ENCODE results near the gene IGFBP5.

The IGFBP5 gene

GRCh38 chr2:216695401-216695821 lies at the start of gene IGFBP5:
Gene IGFBP5, minus strand, starts transcription at chr2:216695549. Its CDS starts 774 bp downstream, at chr2:216694775.
- DNase-seq (ENCODE audit: low read depth in 2 of 2) = no peak

DNA sequence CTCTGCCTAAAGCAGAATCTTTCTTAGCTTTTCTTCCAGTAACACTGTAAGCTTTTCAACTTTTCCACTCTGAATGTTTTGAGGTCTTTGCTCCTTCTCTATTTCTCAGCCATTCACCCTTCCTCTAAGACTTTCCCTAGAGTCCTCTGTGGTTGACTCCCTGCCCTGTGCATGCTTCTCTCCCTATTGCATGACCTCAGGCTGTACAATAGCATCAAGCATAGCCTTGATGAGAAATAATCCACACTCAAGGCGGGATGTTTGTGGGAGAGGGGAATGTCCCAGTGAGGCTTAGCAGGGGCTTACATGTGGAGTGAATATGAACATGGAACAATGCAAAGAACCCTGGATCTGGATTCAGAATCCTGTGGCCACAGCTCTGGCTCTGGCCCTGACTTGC lies 48.4 kb upstream of the IGFBP5 start:
- no peak for DNase-seq (ENCODE audit: low read depth in 2 of 2)

DNA sequence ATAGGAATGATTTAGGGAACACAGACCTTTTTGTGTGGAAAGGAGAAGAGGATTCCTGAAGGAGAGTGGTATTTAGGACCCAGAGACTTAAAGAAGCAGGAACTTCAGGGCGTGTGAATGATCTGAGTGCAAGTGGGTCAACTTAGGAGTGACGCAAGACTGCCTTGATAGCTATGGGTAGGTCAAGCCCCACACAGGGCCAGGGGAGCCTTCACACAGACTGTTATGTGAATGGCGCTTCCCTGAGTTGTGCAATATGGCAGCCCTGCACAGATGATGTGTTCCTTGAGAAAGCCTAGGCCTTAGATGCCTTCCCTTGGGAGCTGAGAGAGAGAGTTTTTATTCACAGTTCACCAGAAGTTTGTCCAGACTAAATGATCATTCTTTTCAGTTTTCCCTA lies 47.1 kb upstream of the IGFBP5 start:
- no peak for DNase-seq (ENCODE audit: low read depth in 2 of 2)

- DNase-seq (ENCODE audit: low read depth in 2 of 2) = no peak
These were observed 45.9 kb upstream of the IGFBP5 start for GRCh38 chr2:216741223-216741593.

DNA sequence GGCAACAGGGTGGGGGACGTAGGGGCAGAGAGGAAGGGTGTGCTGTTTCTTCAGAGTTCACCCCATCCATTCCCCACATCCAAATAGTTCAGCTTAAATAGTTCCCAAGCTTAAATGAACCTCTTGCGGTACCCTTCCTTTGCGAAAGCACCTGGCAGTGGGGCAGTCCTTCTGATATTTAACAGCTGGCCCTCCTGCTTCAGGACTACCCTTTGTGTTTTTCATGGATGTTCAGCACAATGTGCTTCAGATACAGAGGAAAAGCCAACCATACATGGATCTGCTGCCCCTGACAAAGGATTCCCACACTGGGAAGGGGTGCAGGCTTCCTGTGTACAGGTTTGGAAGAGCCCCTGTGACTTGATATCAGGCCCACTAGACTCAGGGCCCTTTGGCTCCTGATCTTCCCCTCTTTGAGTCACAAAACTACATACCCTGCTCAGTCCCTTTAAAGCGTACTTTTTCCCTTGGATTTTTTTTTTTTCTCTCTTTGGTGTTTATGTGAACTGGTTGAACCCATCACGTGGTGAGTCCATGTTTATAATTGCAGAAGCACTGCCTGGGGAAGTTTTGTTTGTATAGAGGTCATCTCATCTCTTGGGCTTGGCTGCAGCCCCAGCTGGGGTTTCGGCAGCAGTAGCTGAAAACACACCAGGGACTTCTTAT lies 45.3 kb upstream of the IGFBP5 start:
- no peak for DNase-seq (ENCODE audit: low read depth in 2 of 2)

- no peak for DNase-seq (ENCODE audit: low read depth in 2 of 2)
These were observed 43.7 kb upstream of the IGFBP5 start for GRCh38 chr2:216739035-216739434.

GRCh38 chr2:216737676-216738075 lies 42.3 kb upstream of the IGFBP5 start:
- no peak for DNase-seq (ENCODE audit: low read depth in 2 of 2)

GRCh38 chr2:216736326-216736725 lies 41.0 kb upstream of the IGFBP5 start:
- DNase-seq (ENCODE audit: low read depth in 2 of 2) = no peak

DNA sequence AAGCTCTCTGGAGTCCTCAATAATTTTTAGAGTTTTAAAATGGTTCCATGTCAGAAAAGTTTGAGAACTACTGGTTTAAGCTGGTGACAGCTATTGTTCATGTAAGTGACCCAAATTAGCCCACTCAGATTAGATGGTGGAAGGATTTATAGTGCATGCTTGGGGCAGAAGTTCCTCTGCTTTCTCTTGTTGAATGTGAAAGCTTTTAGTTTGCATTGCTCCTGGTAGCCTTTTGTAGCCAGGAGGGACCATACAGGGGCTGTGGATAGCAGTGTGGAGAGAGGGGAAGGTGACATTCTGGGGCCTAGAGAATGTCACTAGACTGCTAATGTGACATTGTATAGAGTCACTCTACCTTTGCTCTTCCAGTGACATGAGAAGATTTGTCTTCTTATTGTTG lies 40.3 kb upstream of the IGFBP5 start:
- DNase-seq (ENCODE audit: low read depth in 2 of 2) = no peak

DNA sequence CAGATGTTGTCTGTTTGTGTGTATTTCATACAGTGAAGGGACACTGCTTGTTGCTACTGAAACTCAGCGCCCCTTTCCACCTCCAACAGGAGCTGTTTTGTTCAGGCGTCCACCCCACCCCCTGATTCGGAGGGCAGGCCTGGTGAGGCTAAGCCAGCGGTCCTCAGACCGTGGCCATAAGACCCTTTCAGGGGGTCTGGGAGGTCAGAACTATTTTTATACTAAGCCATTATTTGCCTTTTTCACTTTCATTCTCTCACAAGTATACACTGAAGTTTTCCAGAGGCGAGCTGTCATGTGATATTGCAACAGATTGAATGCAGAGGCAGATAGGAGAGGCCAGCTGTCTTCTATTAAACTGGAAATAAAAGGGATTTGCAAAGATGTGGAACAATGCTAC lies 39.7 kb upstream of the IGFBP5 start:
- no peak for DNase-seq (ENCODE audit: low read depth in 2 of 2)

GRCh38 chr2:216733046-216733445 lies 37.7 kb upstream of the IGFBP5 start:
- DNase-seq (ENCODE audit: low read depth in 2 of 2) = no peak

DNA sequence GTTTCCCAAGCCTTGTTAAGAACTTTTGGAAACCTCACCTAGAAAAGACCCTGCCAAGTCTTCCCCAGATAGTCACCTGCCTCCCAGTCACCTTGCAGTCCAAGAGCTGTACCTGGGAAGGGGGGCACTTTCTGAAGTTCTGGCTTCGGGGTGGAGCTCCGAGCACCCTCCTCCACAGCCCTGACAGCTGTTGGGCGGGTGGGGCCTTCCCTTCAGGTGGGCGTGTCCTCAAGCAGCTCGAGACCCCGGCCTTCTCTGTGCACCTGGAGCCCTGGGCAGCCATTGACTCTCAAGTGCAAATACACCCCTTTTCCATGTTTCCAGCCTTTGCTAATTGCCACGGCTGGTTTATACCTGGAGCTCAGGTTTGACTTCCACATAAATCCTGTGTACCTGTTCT lies 37.0 kb upstream of the IGFBP5 start:
- DNase-seq (ENCODE audit: low read depth in 2 of 2) = no peak

- DNase-seq (ENCODE audit: low read depth in 2 of 2) = no peak
These were observed 36.1 kb upstream of the IGFBP5 start for GRCh38 chr2:216731465-216731864.

GRCh38 chr2:216730871-216731270 lies 35.5 kb upstream of the IGFBP5 start:
- no peak for DNase-seq (ENCODE audit: low read depth in 2 of 2)

GRCh38 chr2:216727346-216728122 lies 32.2 kb upstream of the IGFBP5 start:
- DNase-seq (ENCODE audit: low read depth in 2 of 2) = no peak

GRCh38 chr2:216724190-216724589 lies 28.8 kb upstream of the IGFBP5 start:
- no peak for DNase-seq (ENCODE audit: low read depth in 2 of 2)

GRCh38 chr2:216721141-216721540 lies 25.8 kb upstream of the IGFBP5 start:
- no peak for DNase-seq (ENCODE audit: low read depth in 2 of 2)

- DNase-seq (ENCODE audit: low read depth in 2 of 2) = no peak
These were observed 25.4 kb upstream of the IGFBP5 start for GRCh38 chr2:216720722-216721121.

- DNase-seq (ENCODE audit: low read depth in 2 of 2) = no peak
These were observed 22.7 kb upstream of the IGFBP5 start for GRCh38 chr2:216717907-216718615.

DNA sequence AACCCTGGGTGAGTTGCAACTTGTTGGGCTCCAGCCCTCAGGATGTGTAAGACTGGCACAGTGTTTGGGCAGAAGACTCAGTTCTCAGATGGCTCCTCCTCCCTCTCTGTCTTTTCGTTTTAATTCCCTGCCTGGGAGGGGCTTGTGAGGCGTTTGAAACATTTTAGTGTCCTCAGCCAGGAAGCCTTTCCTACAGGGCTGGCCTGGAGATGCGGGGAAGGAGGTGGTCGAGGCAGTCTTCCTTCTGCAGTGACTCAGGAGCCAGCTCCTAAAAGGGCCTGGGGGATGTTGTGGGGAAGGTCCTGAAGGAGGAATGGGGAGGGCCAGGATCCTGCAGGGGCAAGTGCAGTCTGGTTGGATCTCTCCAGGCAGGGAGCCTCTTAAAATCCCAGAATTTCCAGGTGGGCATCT lies 22.1 kb upstream of the IGFBP5 start:
- DNase-seq (ENCODE audit: low read depth in 2 of 2) = no peak

DNA sequence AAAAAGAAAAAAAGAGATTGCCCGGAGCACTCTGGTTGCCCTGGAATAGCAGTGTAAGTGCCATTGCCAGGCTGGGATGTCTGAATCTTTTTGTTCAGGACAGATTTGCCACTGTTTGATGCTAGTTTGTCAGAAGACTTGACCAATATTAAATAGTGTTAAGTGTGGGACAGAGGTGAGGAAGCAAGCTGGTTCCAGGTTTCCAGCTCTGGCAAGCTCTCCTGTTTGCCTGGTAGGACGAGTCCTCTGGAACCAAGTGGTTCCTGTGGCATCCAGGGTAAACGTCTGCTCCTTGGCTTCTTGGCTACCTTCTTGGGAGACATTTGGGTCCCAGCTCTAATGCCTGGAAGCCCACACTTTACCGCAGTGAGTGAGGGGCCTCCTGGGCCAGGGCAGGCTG lies 20.8 kb upstream of the IGFBP5 start:
- DNase-seq (ENCODE audit: low read depth in 2 of 2) = no peak

DNA sequence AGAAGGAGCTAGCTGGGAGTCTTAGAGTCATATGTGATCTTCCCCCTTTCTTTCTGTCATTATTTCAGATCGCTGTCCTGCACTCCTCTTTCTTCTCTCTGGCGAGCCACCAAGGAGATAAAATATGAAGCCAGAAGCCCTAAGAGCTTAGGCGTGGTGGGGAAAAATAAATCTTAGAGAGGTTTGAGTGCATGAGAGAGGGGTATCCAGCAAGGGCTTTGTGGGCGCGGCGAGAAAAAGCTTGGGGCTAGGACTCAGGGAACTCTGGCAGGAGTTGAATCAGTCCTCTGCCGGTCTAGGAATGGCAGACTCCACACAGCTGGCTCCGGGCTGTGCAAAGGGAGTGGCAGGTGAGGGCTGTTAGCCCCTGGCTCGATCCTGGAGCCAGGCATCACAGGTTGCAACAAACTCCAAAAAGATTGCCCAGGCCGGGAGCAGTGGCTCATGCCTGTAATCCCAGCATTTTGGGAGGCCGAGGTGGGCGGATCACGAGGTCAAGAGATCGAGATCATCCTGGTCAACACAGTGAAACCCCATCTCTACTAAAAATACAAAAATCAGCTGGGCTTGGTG lies 20.1 kb upstream of the IGFBP5 start:
- DNase-seq (ENCODE audit: low read depth in 2 of 2) = no peak

- DNase-seq (ENCODE audit: low read depth in 2 of 2) = no peak
These were observed 19.0 kb upstream of the IGFBP5 start for GRCh38 chr2:216714376-216714775.
